Neural cell (in vitro differentiated cells): ENCODE data around the gene CYP27B1. TPM values are rescaled to one million over a fixed set of nuclear protein-coding genes. Genes with fewer than 3 reads are reported as not detected.

Experiments used
- H2AFZ ChIP-seq: fragments of 200-600, 300-800 bp; sonication (generic), shearing (Covaris generic); 2 replicates; pipeline ENCODE4 v1.6.0; 2014; ENCODE audit warnings: low read depth, mild to moderate bottlenecking, antibody characterized with exemption, low read length, moderate library complexity
- H3F3A ChIP-seq: fragments of 200-600 bp; shearing (Covaris generic); 2 replicates; pipeline ENCODE4 v1.6.1; 2016; ENCODE audit warnings: mild to moderate bottlenecking, moderate library complexity, mixed read lengths, antibody characterized with exemption, low read length; ENCODE audit not compliant: insufficient read depth, poor library complexity, severe bottlenecking
- H3K27ac ChIP-seq: fragments of 200-600, 300-800 bp; sonication (generic), shearing (Covaris generic); 2 replicates; pipeline ENCODE4 v1.5.1; 2014; ENCODE audit warnings: mild to moderate bottlenecking, low read length, moderate library complexity
- H3K27me3 ChIP-seq: fragments of 300-800, 200-600 bp; sonication (generic), shearing (Covaris generic); 2 replicates; pipeline ENCODE4 v1.6.0; 2014; ENCODE audit warnings: mild to moderate bottlenecking, low read depth, low read length, moderate library complexity; ENCODE audit not compliant: insufficient read depth
- H3K36me3 ChIP-seq: fragments of 300-800, 200-600 bp; sonication (generic), shearing (Covaris generic); 2 replicates; pipeline ENCODE4 v1.5.1; 2014; ENCODE audit warnings: mild to moderate bottlenecking, antibody characterized with exemption, low read length, moderate library complexity; ENCODE audit not compliant: insufficient read depth
- H3K4me2 ChIP-seq: fragments of 300-800, 200-600 bp; sonication (generic), shearing (Covaris generic); 2 replicates; pipeline ENCODE4 v1.6.0; 2014; ENCODE audit warnings: mild to moderate bottlenecking, low read length
- H3K4me3 ChIP-seq: fragments of 300-800, 200-600 bp; sonication (generic), shearing (Covaris generic); 2 replicates; pipeline ENCODE4 v1.5.1; 2014; ENCODE audit warnings: mild to moderate bottlenecking, low read length, moderate library complexity
- H3K79me2 ChIP-seq: fragments of 200-600 bp; shearing (Covaris generic); replicated peaks from 2 replicates; pipeline ENCODE4 v1.6.0; 2014; ENCODE audit warnings: mild to moderate bottlenecking, low read length, moderate library complexity; ENCODE audit not compliant: insufficient read depth
- H3K9ac ChIP-seq: fragments of 300-800, 200-600 bp; sonication (generic), shearing (Covaris generic); 2 replicates; pipeline ENCODE4 v1.6.1; 2016; ENCODE audit warnings: mild to moderate bottlenecking, low read length, mixed read lengths
- H3K9me2 ChIP-seq: fragments of 200-600 bp; shearing (Covaris generic); 2 replicates; pipeline ENCODE4 v1.6.1; 2016; ENCODE audit warnings: mild to moderate bottlenecking, low read length, mixed read lengths; ENCODE audit not compliant: insufficient read depth
- H3K9me3 ChIP-seq: fragments of 200-600, 300-800 bp; sonication (generic), shearing (Covaris generic); 2 replicates; pipeline ENCODE4 v1.6.1; 2016; ENCODE audit warnings: mild to moderate bottlenecking, mixed run types, low read length, moderate library complexity, mixed read lengths
- H4K20me1 ChIP-seq: fragments of 200-600 bp; shearing (Covaris generic); 2 replicates; pipeline ENCODE4 v1.6.1; 2016; ENCODE audit warnings: mild to moderate bottlenecking, mixed run types; ENCODE audit not compliant: insufficient read depth
- EP300 ChIP-seq: fragments of 450-650 bp; conservative IDR thresholded peaks from 2 replicates; pipeline ENCODE4 v1.6.1; 2014; ENCODE audit warnings: antibody characterized with exemption, mild to moderate bottlenecking, moderate library complexity; ENCODE audit not compliant: poor library complexity, severe bottlenecking
- EZH2 ChIP-seq: fragments of 200-600, 300-800 bp; shearing (Covaris generic), sonication (generic); IDR thresholded peaks from 2 replicates; pipeline ENCODE4 v1.6.1; 2014; ENCODE audit warnings: antibody characterized with exemption, low read length, borderline replicate concordance, mild to moderate bottlenecking; ENCODE audit not compliant: insufficient read depth, poor library complexity, severe bottlenecking
- MXI1 ChIP-seq: fragments of 450-650 bp; conservative IDR thresholded peaks from 2 replicates; pipeline ENCODE4 v1.6.1; 2014; ENCODE audit warnings: antibody characterized with exemption, mild to moderate bottlenecking; ENCODE audit not compliant: poor library complexity, severe bottlenecking
- POLR2AphosphoS5 ChIP-seq: IDR thresholded peaks from 2 replicates; pipeline ENCODE4 v1.6.1; 2012
- RAD21 ChIP-seq: fragments of 450-650 bp; conservative IDR thresholded peaks from 2 replicates; pipeline ENCODE4 v1.6.1; 2014; ENCODE audit warnings: antibody characterized with exemption, mild to moderate bottlenecking, moderate library complexity
- SMC3 ChIP-seq: fragments of 450-650 bp; conservative IDR thresholded peaks from 2 replicates; pipeline ENCODE4 v1.6.1; 2014; ENCODE audit warnings: antibody characterized with exemption, mild to moderate bottlenecking, moderate library complexity; ENCODE audit not compliant: poor library complexity
- TAF1 ChIP-seq: IDR thresholded peaks from 2 replicates; pipeline ENCODE4 v1.6.1; 2012; ENCODE audit warnings: low read depth
- polyA plus RNA-seq: library from polyadenylated mRNA; depleted of rRNA; stranded (reverse); fragments of >200 nt; gene quantifications from 2 replicates; pipeline ENCODE4 v1.2.3, GENCODE V29; 2014
- TF ChIP-seq, protein P1 (sequence below): IDR thresholded peaks from 2 replicates; pipeline ENCODE4 v1.6.1; 2012; ENCODE audit warnings: borderline replicate concordance
- TF ChIP-seq, protein P2 (sequence below): fragments of 450-650 bp; IDR thresholded peaks from 2 replicates; pipeline ENCODE4 v1.5.1; 2014; ENCODE audit warnings: antibody characterized with exemption, mild to moderate bottlenecking, moderate library complexity; ENCODE audit not compliant: poor library complexity, severe bottlenecking

The CYP27B1 gene
- polyA plus RNA-seq, 1 donor from 2014 or later = 1.4 TPM

DNA sequence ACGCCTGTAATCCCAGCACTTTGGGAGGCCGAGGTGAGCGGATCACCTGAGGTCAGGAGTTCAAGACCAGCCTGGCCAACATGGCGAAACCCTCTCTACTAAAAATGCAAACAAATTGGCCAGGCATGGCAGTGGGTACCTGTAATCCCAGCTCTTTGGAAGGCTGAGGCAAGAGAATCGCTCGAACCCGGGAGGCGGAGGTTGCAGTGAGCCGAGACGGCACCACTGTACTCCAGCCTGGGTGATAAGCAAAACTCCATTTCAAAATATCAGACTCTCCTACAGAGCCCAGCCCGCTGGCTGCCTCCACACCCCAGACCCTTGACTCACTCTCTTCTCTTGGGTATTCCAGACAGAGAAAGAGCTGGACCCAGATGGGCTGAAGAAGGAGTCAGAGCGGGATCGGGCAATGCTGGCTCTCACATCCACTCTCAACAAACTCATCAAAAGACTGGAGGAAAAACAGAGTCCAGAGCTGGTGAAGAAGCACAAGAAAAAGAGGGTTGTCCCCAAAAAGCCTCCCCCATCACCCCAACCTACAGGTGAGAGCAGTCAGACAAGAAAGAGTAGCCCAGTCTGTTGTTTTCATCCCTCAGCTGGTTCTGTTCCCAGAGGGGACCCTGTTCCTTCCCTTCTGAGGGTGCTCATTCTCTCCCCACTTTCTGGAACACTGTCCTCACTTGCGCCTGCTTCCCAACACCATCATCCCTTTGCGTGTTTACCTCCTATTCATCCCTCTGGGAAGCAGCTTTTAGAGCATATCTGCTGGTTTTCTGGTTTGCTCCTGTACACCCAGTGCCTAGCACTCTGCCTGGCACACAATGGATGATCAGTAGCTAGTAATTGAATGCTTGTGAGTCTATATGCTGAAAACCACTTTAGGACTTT lies 48.0 kb downstream of the CYP27B1 start:
- no peak overlapping the region for H2AFZ ChIP-seq
- H3K9me2 ChIP-seq = no peaks in the 10 kb centered on the region
- no peaks in the 10 kb centered on the region for H3K79me2 ChIP-seq
- no peaks in the 10 kb centered on the region for H3K9me3 ChIP-seq
- no peak overlapping the region for H3K4me2 ChIP-seq
- no peaks in the 10 kb centered on the region for H3K36me3 ChIP-seq
- TF ChIP-seq EZH2 (no peak), MXI1 (no peak), TAF1 (no peak), SMC3 (no peak), EP300 (no peak), POLR2AphosphoS5 (no peak), RAD21 (no peak)
- TF ChIP-seq, protein P1, sequence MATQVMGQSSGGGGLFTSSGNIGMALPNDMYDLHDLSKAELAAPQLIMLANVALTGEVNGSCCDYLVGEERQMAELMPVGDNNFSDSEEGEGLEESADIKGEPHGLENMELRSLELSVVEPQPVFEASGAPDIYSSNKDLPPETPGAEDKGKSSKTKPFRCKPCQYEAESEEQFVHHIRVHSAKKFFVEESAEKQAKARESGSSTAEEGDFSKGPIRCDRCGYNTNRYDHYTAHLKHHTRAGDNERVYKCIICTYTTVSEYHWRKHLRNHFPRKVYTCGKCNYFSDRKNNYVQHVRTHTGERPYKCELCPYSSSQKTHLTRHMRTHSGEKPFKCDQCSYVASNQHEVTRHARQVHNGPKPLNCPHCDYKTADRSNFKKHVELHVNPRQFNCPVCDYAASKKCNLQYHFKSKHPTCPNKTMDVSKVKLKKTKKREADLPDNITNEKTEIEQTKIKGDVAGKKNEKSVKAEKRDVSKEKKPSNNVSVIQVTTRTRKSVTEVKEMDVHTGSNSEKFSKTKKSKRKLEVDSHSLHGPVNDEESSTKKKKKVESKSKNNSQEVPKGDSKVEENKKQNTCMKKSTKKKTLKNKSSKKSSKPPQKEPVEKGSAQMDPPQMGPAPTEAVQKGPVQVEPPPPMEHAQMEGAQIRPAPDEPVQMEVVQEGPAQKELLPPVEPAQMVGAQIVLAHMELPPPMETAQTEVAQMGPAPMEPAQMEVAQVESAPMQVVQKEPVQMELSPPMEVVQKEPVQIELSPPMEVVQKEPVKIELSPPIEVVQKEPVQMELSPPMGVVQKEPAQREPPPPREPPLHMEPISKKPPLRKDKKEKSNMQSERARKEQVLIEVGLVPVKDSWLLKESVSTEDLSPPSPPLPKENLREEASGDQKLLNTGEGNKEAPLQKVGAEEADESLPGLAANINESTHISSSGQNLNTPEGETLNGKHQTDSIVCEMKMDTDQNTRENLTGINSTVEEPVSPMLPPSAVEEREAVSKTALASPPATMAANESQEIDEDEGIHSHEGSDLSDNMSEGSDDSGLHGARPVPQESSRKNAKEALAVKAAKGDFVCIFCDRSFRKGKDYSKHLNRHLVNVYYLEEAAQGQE = no peak
- TF ChIP-seq, protein P2, sequence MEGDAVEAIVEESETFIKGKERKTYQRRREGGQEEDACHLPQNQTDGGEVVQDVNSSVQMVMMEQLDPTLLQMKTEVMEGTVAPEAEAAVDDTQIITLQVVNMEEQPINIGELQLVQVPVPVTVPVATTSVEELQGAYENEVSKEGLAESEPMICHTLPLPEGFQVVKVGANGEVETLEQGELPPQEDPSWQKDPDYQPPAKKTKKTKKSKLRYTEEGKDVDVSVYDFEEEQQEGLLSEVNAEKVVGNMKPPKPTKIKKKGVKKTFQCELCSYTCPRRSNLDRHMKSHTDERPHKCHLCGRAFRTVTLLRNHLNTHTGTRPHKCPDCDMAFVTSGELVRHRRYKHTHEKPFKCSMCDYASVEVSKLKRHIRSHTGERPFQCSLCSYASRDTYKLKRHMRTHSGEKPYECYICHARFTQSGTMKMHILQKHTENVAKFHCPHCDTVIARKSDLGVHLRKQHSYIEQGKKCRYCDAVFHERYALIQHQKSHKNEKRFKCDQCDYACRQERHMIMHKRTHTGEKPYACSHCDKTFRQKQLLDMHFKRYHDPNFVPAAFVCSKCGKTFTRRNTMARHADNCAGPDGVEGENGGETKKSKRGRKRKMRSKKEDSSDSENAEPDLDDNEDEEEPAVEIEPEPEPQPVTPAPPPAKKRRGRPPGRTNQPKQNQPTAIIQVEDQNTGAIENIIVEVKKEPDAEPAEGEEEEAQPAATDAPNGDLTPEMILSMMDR = no peak
- H3F3A ChIP-seq = no peaks in the 10 kb centered on the region
- no peaks in the 10 kb centered on the region for H4K20me1 ChIP-seq
- H3K9ac ChIP-seq = no peak overlapping the region
- H3K4me3 ChIP-seq = no peak overlapping the region
- no peak overlapping the region for H3K27ac ChIP-seq
- H3K27me3 ChIP-seq = no peaks in the 10 kb centered on the region

DNA sequence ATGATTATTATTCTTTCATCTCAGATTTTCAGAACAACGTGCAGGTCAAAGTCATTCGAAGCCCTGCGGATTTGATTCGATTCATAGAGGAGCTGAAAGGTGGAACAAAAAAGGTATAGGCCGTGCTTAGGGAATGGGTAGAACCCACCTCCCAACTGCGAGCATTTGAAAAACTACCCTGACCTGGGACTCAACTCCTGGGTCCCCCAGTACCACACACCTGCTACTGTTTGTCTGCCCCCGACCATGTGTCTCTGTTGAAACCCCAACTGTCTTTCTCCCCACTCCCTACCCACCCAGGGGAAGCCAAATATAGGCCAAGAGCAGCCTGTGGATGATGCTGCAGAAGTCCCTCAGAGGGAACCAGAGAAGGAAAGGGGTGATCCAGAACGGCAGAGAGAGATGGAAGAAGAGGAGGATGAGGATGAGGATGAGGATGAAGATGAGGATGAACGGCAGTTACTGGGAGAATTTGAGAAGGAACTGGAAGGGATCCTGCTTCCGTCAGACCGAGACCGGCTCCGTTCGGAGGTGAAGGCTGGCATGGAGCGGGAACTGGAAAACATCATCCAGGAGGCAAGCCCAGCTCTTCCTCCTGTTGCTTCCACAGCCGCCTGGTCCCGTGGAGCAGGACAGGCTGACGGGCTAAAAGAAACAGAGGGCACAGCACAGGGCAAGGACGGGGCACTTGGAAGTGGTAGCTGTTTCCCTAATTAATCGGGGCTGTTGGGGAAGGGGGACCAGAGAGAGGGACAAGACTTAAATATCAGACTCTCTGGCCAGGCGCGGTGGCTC lies 48.8 kb downstream of the CYP27B1 start:
- no peaks in the 10 kb centered on the region for H3K27me3 ChIP-seq
- TF ChIP-seq TAF1 = no peak
- TF ChIP-seq EZH2 = no peak
- no peak for TF ChIP-seq POLR2AphosphoS5
- TF ChIP-seq, protein P2 = no peak
- no peak for TF ChIP-seq EP300
- TF ChIP-seq RAD21 = no peak
- no peak for TF ChIP-seq MXI1
- TF ChIP-seq, protein P1 = no peak
- H3K9me3 ChIP-seq = no peaks in the 10 kb centered on the region
- no peak overlapping the region for H3K27ac ChIP-seq
- H3K9ac ChIP-seq = no peak overlapping the region
- H2AFZ ChIP-seq = no peak overlapping the region
- no peaks in the 10 kb centered on the region for H3K79me2 ChIP-seq
- H3K9me2 ChIP-seq = no peaks in the 10 kb centered on the region
- H4K20me1 ChIP-seq = no peaks in the 10 kb centered on the region
- H3F3A ChIP-seq = no peaks in the 10 kb centered on the region
- H3K4me3 ChIP-seq = no peak overlapping the region
- no peak overlapping the region for H3K4me2 ChIP-seq
- no peaks in the 10 kb centered on the region for H3K36me3 ChIP-seq
